ENCODE results near the gene NPHP3. TPM values are rescaled to one million over a fixed set of nuclear protein-coding genes. Genes with fewer than 3 reads are reported as not detected.

Gene NPHP3
- total RNA-seq, 1 experiment from 2014 or later, result 10.8 TPM

DNA sequence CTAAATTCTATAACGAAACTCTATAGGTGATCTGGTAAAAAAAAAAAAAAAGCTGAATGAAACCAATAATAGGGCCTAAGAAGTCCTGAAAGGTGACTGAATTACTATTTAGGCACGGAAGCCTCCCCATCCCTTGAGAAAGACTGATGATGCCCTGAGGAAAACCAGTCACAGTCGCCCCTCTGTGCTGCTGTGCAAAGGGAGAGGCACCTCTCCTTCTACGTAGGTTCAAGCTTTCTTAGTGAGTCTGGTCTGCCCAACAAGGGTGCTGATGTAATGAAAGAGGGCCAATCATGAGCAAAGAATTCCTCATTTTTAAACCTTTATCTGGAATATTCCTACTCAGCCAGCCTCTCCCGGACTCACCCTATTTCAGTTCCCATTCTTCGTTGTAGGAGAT, 11.9 kb downstream of the NPHP3 start:
- H2BK12ac ChIP-seq (ENCODE audit: insufficient read length, low read depth, low read length), result no peak overlapping the region
- H3K4me2 ChIP-seq (ENCODE audit: insufficient read depth, insufficient read length, low read length), result no peak overlapping the region
- H2BK5ac ChIP-seq (ENCODE audit: insufficient read length, low read length), result no peak overlapping the region
- H3K18ac ChIP-seq (ENCODE audit: insufficient read length, low read depth, low read length), result no peak overlapping the region
- no peak overlapping the region for H2AFZ ChIP-seq (ENCODE audit: low read length)
- H4K91ac ChIP-seq (ENCODE audit: insufficient read length, low read depth, low read length), result no peak overlapping the region
- H2AK5ac ChIP-seq (ENCODE audit: insufficient read length, low read length), result no peak overlapping the region
- no peaks in the 10 kb centered on the region for H3K9me3 Mint-ChIP-seq
- no peak overlapping the region for H3K56ac ChIP-seq (ENCODE audit: insufficient read length, low read depth, low read length)
- H2BK120ac ChIP-seq (ENCODE audit: low read depth, low read length, poor library complexity, severe bottlenecking), result no peak overlapping the region
- WGBS (ENCODE audit: extremely low coverage, insufficient read length, low lambda C conversion rate), result no CpG with 5 or more reads among the region's 6 CpGs
- H3K27me3 Mint-ChIP-seq (ENCODE audit: low read depth), result no peaks in the 10 kb centered on the region
- no peaks in the 10 kb centered on the region for H3K9me3 ChIP-seq (ENCODE audit: control insufficient read depth, low read depth, low read length)
- no peaks in the 10 kb centered on the region for H3K79me1 ChIP-seq (ENCODE audit: insufficient read depth, low read depth, low read length, poor library complexity, severe bottlenecking)
- 0 out of 7 replicates have a peak overlapping the region, but pooled peaks of 1 of the 3 experiments have one; percentile 49 for H3K27ac Mint-ChIP-seq
- no peak overlapping the region for H2BK15ac ChIP-seq (ENCODE audit: low read depth, low read length)
- no peak overlapping the region for H3K9ac ChIP-seq (ENCODE audit: extremely low read depth, insufficient read length, low read length)
- no peak overlapping the region for H3K14ac ChIP-seq (ENCODE audit: insufficient read depth, low read length)
- H3K4me1 ChIP-seq (ENCODE audit: insufficient read depth, low read length), result no peaks in the 10 kb centered on the region
- H3K27ac ChIP-seq (ENCODE audit: insufficient read length, low read depth, low read length), result no peak overlapping the region
- H3K79me2 ChIP-seq (ENCODE audit: insufficient read depth, low read length), result no peaks in the 10 kb centered on the region
- no peaks in the 10 kb centered on the region for H4K20me1 ChIP-seq (ENCODE audit: control insufficient read depth, insufficient read depth, insufficient read length)
- no peak overlapping the region for H3K4ac ChIP-seq (ENCODE audit: low read depth, low read length)
- no peak overlapping the region for H4K8ac ChIP-seq (replicated peaks; ENCODE audit: insufficient read length, low read depth, low read length)
- H3K27me3 ChIP-seq (ENCODE audit: insufficient read depth, low read length), result no peaks in the 10 kb centered on the region
- no peaks in the 10 kb centered on the region for H3K23me2 ChIP-seq (ENCODE audit: insufficient read length, low read depth, low read length, poor library complexity, severe bottlenecking)
- no peak overlapping the region for H4K5ac ChIP-seq (ENCODE audit: insufficient read length, low read depth, low read length)
- no peaks in the 10 kb centered on the region for H3K4me1 Mint-ChIP-seq
- H2BK20ac ChIP-seq (ENCODE audit: low read depth, low read length, poor library complexity, severe bottlenecking), result no peak overlapping the region
- no peak for DNase-seq
- no peak overlapping the region for H3T11ph ChIP-seq (ENCODE audit: low read length)
- no peak overlapping the region for H3K23ac ChIP-seq (ENCODE audit: insufficient read length, low read depth, low read length)
- peaks cover 2 to 31% (median 21%) of the 10 kb centered on the region in 3 experiments; a peak in 5 of 7 replicates for H3K36me3 Mint-ChIP-seq (ENCODE audit: insufficient read depth in 1 of 3, low read depth in 3 of 3)
- H3K4me3 Mint-ChIP-seq, result no peak overlapping the region
- TF ChIP-seq, protein P1, sequence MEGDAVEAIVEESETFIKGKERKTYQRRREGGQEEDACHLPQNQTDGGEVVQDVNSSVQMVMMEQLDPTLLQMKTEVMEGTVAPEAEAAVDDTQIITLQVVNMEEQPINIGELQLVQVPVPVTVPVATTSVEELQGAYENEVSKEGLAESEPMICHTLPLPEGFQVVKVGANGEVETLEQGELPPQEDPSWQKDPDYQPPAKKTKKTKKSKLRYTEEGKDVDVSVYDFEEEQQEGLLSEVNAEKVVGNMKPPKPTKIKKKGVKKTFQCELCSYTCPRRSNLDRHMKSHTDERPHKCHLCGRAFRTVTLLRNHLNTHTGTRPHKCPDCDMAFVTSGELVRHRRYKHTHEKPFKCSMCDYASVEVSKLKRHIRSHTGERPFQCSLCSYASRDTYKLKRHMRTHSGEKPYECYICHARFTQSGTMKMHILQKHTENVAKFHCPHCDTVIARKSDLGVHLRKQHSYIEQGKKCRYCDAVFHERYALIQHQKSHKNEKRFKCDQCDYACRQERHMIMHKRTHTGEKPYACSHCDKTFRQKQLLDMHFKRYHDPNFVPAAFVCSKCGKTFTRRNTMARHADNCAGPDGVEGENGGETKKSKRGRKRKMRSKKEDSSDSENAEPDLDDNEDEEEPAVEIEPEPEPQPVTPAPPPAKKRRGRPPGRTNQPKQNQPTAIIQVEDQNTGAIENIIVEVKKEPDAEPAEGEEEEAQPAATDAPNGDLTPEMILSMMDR (conservative IDR thresholded peaks at IDR 0.05), result no peak

Data from H9 (cell line).